Right lobe of liver (tissue), 4 donors: ENCODE data around the gene KLRG1.

Experiments used
- POLR2A ChIP-seq: fragments of 450-650 bp; IDR thresholded peaks from one replicate; pipeline ENCODE4 v1.6.1; 2017; ENCODE audit warnings: antibody characterized with exemption, mild to moderate bottlenecking
- TF ChIP-seq, protein P1 (sequence below), 4 donors: fragments of 200-600 bp in 3 of 4; fragments of 450-650 bp in 1 of 4; IDR thresholded peaks; one replicate each; pipeline versions ENCODE4 v1.5.1 to v1.8.0; 2016 to 2022; ENCODE audit warnings: antibody characterized with exemption in 4 of 4, mild to moderate bottlenecking in 2 of 4
- donor health status: DM: no; HTN: no; CAD: no.
- donor health status: DM: no; HTN: no; CAD: no.
- donor health status: DM: no; HTN: yes; CAD: no.

DNA sequence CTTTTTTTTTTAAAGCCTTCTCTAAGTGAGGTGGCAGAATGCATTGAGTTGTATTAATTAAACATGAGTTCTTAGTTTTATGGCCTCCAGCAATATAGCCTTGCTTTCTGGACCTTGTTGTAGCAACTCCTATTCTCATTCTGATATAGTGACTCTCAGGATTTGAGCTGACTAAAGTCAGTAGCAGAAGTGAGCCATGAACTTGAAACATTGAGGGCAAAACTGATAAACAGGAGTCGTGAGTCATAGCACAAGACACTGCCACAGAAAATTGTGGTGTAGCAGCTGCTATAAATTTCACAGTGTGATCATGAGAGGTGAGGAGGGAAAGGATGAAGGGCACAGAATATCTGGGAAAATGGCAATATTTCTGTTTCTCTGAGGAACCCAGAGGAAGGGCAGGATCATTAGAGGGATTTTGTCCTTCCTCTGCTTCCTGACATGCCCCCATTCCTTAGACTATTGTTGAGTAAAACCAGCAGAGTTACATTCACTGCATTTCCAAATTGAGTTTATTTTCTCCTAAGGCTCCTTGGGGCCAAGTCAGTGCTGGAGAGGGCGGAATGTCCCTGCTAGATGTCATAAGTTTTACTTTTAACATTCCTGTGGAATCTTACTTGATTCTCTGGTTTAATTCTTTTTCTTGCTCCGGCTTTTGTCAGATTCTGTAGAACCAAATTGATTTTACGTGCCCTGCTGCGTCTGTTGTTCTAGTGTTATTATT is 7.5 kb downstream of the KLRG1 start:
- TF ChIP-seq, protein P1, sequence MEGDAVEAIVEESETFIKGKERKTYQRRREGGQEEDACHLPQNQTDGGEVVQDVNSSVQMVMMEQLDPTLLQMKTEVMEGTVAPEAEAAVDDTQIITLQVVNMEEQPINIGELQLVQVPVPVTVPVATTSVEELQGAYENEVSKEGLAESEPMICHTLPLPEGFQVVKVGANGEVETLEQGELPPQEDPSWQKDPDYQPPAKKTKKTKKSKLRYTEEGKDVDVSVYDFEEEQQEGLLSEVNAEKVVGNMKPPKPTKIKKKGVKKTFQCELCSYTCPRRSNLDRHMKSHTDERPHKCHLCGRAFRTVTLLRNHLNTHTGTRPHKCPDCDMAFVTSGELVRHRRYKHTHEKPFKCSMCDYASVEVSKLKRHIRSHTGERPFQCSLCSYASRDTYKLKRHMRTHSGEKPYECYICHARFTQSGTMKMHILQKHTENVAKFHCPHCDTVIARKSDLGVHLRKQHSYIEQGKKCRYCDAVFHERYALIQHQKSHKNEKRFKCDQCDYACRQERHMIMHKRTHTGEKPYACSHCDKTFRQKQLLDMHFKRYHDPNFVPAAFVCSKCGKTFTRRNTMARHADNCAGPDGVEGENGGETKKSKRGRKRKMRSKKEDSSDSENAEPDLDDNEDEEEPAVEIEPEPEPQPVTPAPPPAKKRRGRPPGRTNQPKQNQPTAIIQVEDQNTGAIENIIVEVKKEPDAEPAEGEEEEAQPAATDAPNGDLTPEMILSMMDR (IDR thresholded peaks at IDR 0.05), result no peak
- TF ChIP-seq POLR2A, result no peak
